BE2C (cell line): ENCODE results near the gene MTCP1.

ENCODE experiments used
- DNase-seq: peaks from one replicate; pipeline ENCODE4 v3.0.0-alpha.2; 2020
- H3K27me3 ChIP-seq: fragments of 250-450 bp; sonication (Bioruptor Pico); 2 replicates; pipeline ENCODE4 v1.5.1; 2020; ENCODE audit warnings: mild to moderate bottlenecking
- H3K36me3 ChIP-seq: fragments of 250-450 bp; sonication (Bioruptor Pico); 2 replicates; pipeline ENCODE4 v1.5.1; 2020; ENCODE audit warnings: mild to moderate bottlenecking
- H3K4me1 ChIP-seq: fragments of 250-450 bp; sonication (Bioruptor Pico); 2 replicates; pipeline ENCODE4 v1.5.1; 2020
- H3K4me3 ChIP-seq: 2 replicates; pipeline ENCODE4 v1.5.1; 2011; ENCODE audit warnings: low read depth, low read length
- H3K9me3 ChIP-seq: fragments of 250-450 bp; sonication (Bioruptor Pico); 2 replicates; pipeline ENCODE4 v1.5.1; 2020
- TF ChIP-seq, protein P1 (sequence below): IDR thresholded peaks from 2 replicates; pipeline ENCODE4 v1.5.1; 2012; ENCODE audit warnings: mild to moderate bottlenecking, low read depth, low read length

MTCP1 gene

DNA sequence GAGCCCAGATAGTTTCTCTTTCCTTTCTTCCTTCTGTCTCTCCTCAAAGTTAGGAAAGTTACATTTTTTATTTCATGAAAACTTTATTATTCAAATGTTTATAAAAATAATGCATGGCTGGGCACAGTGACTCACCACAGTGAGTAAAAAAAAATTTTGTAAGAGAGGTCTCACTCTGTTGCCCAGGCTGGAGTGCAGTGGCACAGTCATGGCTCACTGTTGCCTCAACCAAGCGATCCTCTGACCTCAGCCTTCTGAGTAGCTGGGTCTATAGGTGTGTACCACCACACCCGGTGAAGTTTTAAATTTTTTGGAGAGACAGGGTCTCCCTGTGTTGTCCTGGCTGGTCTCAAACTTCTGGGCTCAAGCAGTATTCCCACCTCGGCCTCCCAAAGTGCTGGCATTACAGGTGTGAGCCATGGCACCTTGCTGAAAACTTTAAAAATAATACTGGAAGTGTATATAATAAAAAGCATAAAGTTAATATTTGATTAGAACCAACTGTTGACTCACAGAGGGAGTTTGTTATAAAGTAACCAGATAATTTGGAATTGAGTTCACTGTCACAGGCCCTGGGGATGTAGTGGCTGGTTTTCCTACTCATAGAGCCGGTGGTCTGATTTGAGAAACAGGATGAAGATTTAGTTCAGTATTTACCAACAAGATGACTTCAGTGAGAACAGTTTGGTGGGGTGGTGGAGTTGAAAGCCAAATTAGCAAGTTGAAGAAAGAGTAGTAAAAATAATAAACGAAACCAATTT is 18.0 kb downstream of the MTCP1 start:
- Histone ChIP-seq H3K9me3 (no peaks in the 10 kb centered on the region), H3K4me1 (no peaks in the 10 kb centered on the region), H3K36me3 (peaks cover 3% of the 10 kb centered on the region; the same call in 1 of the 2 replicates), H3K4me3 (no peak overlapping the region), H3K27me3 (no peaks in the 10 kb centered on the region)
- DNase-seq = no peak
- TF ChIP-seq, protein P1, sequence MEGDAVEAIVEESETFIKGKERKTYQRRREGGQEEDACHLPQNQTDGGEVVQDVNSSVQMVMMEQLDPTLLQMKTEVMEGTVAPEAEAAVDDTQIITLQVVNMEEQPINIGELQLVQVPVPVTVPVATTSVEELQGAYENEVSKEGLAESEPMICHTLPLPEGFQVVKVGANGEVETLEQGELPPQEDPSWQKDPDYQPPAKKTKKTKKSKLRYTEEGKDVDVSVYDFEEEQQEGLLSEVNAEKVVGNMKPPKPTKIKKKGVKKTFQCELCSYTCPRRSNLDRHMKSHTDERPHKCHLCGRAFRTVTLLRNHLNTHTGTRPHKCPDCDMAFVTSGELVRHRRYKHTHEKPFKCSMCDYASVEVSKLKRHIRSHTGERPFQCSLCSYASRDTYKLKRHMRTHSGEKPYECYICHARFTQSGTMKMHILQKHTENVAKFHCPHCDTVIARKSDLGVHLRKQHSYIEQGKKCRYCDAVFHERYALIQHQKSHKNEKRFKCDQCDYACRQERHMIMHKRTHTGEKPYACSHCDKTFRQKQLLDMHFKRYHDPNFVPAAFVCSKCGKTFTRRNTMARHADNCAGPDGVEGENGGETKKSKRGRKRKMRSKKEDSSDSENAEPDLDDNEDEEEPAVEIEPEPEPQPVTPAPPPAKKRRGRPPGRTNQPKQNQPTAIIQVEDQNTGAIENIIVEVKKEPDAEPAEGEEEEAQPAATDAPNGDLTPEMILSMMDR = no peak

DNA sequence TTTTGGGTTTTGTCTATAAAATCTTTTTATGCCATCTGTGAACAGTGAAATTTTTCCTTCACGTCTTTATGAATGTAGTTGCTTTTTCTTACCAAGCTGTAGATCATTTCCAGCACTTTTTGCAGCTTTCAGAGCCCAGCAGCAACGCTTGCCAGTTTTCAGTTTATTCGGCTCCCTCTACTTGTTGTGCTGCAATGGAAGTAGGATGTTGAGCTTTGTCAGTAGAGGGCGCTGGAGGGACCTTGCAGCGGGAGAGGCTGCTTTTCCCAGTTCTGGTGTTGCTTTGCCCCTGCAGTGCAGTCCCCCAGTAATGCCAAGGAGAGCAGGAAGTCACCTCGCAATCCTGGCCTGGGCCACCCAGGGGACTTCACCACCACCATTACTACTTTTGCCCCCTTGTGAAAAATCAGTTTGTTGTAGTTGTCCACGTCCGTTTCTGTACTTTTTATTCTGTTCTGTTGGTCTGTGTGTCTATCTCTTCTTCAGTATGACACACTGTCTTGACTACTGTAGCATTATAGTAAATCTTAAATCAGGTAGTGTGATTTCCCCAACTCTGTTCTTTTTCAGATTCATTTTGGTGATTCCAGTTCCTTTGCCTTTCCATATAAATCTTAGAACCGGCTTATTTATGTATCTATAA is 21.8 kb downstream of the MTCP1 start:
- TF ChIP-seq, protein P1 = peak; percentile 77
- peak; percentile 67 for DNase-seq
- H3K9me3 ChIP-seq = no peaks in the 10 kb centered on the region
- H3K36me3 ChIP-seq = peaks cover 3% of the 10 kb centered on the region; the same call in 1 of the 2 replicates
- no peaks in the 10 kb centered on the region for H3K27me3 ChIP-seq
- no peaks in the 10 kb centered on the region for H3K4me1 ChIP-seq
- no peak overlapping the region for H3K4me3 ChIP-seq

DNA sequence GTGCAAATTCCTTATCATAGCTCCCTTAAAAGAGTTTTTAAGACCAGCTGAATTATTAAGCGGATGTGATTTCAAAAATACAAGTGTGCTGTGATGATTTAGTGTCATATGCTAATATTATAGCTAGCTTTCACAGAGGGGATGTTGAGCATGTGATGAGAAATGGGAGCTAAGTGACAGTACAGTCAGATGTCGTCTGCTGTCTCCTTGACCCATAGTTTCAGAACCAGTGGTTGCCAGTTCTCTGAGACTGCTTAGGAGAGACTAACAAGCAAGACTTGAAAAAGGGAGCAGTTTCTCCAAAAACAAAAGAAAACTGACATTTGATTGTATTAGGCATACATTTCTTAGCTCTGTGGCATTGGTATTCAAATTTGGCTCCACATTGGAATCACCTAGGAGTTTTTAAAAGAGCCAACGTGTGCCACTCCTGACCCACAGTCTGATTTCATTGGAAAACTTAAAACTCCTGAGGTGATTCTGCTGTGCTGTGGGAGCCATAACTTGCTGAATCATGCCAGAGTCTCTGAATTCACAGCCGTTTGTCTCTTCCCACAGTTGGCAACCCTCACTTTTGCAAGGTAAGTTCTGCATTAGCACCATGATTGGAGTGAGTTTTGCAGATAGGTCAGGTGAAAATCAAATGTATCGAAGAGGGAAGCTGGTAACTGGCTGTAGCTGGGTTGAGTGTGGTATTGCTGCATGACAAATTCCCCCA is 24.0 kb downstream of the MTCP1 start:
- Histone ChIP-seq H3K9me3 (no peaks in the 10 kb centered on the region), H3K27me3 (no peaks in the 10 kb centered on the region), H3K4me1 (no peaks in the 10 kb centered on the region), H3K4me3 (no peak overlapping the region), H3K36me3 (peaks cover 2% of the 10 kb centered on the region; the same call in 1 of the 2 replicates)
- TF ChIP-seq, protein P1 = no peak
- no peak for DNase-seq

DNA sequence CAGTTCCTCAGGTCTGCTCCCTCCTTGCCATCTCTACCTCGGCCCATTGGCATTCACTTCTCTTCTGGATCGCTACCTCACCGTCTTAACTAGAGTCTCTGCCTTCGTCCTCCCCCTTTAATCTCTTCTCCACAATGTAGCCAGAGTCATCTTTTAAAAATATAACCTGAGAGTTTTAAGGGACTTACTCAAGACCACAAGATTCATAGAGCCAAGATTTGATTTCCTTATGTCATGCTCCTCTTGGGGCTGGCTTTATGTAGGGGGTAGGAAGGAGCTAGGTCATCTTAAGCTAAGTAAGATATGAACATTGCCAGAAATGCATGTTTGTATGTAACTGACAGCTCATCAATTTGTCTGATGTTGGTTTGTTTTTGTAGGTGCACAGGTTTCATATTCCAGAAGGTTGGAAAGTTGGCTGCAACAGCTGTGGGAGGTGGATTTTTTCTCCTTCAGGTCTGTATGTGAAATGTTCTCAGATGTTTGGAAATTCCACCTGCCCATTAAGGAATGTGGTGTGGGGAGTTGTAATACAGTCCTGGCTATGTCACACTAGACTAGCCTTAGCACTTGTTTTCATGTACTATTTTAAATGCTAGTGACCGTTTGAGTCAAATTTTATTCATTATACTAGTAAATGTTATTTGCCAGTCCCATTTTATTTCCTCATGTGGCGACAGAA is 24.7 kb downstream of the MTCP1 start:
- no peak overlapping the region for H3K4me3 ChIP-seq
- H3K4me1 ChIP-seq = no peaks in the 10 kb centered on the region
- H3K36me3 ChIP-seq = no peaks in the 10 kb centered on the region
- TF ChIP-seq, protein P1 = no peak
- H3K27me3 ChIP-seq = no peaks in the 10 kb centered on the region
- DNase-seq = no peak
- H3K9me3 ChIP-seq = no peaks in the 10 kb centered on the region

DNA sequence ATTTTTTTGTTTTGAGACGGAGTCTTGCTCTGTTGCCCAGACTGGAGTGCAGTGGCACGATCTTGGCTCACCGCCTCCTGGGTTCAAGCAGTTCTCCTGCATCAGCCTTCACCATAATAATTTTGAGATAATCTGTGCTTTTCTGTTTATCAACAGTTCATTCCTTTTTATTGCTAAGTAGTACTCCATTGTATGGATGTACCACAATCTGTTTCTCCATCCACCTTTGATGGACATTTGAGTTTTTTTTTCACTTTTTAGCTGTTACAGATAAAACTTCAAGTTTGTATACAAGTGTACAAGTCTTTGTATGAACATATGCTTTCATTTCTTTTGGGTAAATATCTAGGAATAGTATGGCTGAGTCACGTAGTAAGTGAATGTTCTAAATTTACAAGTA is 35.2 kb downstream of the MTCP1 start:
- no peak for DNase-seq
- no peaks in the 10 kb centered on the region for H3K4me1 ChIP-seq
- TF ChIP-seq, protein P1 = no peak
- no peaks in the 10 kb centered on the region for H3K9me3 ChIP-seq
- H3K4me3 ChIP-seq = no peak overlapping the region
- H3K36me3 ChIP-seq = peaks cover 10% of the 10 kb centered on the region
- no peaks in the 10 kb centered on the region for H3K27me3 ChIP-seq
